HG02763 (cell line): ENCODE data around the gene NRCAM.

Source experiments
- ATAC-seq: cut with Tn5 transposase; IDR thresholded peaks from one replicate; pipeline ENCODE4 v1.9.1; 2021; ENCODE audit warnings: mild to moderate bottlenecking, moderate library complexity; ENCODE audit not compliant: unreplicated experiment

The NRCAM gene

DNA sequence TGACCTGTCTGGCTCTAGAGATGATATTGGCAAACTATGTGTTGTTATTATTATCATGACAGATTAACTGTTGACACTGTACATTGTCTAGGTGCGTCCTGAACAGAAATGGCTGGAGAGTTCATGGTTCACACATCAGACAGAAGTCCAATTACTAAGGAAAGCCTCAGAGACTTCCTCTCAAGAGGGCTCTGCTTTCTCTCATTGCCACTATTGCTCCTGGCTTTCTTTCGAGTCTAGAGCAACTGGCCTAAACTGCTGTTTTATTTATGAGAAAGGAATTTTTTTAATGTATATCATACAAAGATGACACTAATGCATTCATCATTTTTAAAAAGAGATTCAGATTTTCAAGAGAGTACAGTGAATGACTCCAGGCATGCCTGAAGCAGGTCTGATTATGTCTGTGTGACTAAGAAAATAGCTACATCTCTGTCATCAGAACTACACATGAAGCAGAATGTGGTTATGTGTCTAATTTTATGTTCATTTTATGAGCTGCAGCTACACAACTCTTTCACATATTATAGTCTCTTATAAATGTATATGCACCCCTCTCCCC lies 30.4 kb downstream of the NRCAM start:
- ATAC-seq: no peak

DNA sequence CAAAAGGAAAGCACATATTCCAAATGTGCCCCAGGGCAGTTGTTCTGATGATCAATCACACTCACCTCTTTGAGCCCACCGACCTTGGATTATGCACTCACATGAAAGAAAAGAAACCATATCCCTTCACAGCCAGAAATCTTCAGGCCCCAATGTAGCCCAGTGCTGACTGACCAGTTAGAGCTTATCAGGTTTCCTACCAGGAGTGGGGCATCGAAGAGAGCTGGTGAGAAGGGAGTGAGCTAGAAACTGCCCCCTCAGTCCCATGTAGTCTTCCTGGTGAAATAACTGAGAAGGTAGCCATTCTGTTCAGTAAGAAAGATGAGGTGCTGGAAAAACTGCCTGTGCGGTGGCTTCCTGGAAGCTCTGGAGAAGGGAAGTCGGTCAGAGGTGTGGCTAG lies 32.2 kb downstream of the NRCAM start:
- ATAC-seq: no peak

DNA sequence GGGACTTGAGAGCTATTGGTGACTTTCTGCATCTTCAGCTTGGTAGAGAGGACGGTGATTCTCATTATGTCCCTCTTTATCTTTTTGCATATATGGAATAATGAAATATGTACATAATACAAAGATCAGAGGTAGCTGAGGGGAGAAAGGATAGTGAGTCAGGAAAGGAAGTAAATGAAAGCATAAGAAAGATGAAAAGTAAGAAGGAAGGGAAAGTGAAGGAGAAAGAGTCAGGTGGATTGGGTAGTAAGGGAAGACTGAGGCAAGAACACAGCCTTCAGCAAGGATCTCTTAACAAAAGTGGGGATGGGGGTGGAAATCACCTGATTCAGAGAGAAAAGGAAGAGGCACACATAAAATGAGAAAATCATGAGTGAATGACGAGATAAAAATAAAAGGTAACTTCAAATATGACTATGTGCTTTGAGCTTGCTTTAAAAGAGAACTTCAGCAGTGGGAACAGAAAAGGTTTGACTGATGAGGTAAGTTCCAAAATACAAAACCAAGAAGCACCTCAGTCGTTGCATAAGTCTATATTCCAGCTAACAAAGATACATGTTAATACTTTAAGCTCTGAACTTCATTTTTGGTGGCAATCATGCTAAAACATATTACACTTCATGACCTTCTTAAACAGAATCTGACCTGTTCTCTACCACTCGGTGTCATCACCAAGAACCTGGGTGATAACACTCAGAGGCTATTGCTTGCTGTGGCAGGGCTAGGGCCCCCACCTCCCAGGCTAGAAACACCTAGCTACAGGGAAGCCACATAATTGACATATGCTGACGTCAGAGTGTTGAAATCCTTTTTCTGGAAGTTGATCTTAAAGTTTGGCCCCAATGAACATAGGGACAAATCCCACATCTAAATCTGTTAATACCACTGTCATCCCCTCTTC lies 32.9 kb downstream of the NRCAM start:
- ATAC-seq: no peak

DNA sequence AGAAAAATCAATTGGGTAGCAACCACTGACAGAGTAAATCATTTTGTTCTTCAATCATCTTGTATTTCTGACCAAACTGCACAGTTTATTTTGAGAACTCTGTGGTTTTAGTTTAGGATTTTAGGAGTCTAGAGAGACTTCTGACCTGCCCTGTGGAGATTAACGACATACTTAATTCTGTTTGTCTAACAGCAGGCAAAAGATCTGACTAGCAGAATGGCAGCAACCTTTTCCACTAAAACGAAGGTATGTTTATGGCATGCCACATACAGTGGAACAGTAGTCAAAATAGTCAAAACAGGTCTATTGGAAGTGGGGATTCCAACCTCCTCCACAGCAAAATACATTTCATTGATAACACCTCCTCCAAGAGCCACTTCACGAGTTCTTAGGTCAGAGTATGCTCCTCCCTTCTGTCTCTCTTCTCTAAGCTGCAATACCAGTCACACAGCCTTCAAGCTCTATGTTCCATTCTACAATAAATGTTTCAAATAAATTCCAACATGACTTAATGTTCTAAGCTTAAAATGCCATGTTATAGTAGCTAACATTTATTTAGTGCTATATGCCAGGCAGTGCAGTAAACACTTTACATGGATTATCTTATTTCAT lies 34.4 kb downstream of the NRCAM start:
- no peak for ATAC-seq

DNA sequence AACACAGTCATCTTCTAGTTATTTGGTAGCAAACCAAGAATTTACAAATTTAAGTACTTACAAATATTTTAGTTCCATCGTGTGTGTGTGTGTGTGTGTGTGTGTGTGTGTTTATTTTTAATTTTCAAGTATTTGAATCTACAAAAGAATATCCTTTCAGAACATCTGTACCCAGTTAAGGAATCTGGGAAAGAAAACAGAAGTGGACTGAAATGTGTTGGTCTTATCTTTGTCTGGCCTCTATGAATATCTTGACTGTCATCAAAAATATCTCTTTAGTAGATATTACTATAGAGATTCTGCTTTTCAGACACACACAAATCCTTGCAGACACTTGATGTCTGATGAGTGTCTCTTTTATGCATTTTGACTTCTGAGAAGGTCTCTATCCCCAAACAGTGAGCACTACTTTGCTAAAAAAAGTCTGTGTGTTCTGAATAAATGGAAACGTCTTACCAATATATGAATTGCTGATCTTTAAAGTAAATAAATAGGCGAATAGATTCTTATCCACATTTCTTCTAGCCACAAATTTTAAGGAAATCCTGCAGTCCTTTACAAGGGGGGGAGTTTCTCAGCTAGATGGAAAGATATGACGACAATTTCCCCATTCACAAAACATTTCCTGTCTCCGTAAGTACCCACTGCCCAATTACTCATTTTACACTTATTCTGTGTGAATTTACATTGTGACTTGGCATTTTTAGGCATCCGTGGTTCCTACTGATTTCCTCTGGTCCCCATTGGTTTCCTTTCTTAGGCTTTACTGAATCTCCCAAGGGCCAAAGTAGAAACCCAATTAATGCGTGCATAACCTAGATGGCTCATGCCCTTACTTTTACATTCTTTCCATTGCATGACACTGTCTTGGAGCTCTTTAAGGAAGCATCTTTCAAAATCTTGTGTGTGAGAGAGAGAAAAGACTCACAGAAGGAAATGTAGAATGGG lies 36.0 kb downstream of the NRCAM start:
- ATAC-seq: no peak

DNA sequence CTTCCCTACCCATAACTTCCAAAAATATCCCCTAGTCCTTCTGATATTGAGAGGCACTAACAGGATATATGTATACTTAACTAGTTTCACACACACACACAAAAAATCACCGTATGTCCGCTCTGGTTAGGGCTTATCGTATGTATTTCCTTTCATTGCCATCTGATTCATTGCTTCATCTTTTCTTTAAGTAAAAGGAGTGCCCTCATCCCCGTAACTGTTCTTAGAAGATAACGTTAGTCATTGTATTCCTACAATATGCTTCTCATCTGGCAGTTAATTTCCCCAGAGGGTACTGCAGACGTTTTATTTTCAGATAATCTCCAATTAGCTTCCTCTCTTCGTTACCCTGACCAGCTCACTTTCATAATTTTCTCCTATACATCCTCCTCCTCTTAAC lies 37.3 kb downstream of the NRCAM start:
- no peak for ATAC-seq

DNA sequence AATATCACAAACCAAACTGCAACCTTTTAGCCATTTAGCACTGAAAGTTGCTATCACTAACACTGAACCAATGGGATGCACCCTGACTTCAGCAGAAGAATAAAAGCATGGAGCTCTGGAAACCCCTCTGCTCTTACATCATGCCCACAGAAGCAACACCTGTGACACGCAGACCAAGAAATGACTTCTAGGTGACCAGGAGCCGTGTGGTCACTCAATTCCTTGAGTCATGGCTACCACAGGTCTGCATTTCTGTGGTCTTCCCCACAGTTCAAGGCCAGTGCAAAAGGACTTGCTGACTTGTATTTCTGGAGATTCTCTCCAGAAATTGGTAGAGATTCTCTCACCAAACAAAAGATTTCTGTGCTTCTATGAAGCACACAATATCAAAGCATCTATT lies 38.3 kb downstream of the NRCAM start:
- no peak for ATAC-seq

DNA sequence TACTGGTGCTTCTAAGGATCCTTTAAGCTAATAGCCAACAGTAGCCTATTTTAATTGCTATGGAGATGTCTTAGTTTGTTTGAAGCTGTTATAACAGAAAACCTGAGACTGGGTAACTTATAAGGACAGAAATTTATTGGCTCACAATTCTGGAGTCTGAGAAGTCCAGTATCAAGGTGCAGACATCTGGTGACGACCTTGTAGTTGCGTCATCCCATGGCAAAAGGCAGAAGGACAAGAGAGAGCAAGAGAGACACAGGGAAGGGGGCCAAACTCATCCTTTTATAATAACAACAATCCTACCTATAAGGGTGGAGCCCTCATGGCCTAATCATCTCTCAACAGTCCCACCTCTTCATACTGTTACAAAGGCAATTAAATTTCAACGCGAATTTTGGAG lies 39.1 kb downstream of the NRCAM start:
- ATAC-seq: no peak

DNA sequence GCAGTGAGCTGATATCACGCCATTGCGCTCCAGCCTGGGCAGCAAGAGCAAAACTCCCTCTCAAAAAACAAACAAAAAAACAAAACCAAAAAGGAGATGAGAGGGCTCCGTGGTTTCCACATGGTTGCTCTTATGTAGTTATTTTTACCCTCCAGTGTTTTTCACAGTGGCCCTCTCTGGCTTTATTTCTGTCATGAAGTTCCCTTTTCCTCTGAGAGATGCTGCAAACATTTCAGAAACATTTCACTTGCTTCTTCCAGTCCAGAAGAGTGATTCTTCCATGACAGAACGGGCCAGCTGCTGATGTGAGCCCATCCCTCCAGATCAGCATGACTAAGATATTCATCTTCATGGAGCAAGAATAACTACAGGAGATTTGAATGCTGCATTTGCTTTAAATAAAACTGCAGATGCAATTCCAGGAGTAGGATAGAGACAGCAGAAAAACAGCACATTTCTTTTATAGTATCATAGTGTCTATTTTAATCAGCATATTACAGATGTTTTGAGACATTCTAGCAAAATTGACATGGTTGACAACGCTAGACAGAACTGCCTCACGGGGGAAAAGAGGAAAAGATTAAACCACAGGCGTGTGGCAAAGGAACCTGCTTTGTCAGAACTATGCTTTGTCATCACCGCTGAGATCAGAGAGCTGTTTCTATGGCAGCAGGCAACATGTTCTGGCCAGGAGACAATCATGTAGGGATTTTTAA lies 40.3 kb downstream of the NRCAM start:
- peak; percentile 85 for ATAC-seq

DNA sequence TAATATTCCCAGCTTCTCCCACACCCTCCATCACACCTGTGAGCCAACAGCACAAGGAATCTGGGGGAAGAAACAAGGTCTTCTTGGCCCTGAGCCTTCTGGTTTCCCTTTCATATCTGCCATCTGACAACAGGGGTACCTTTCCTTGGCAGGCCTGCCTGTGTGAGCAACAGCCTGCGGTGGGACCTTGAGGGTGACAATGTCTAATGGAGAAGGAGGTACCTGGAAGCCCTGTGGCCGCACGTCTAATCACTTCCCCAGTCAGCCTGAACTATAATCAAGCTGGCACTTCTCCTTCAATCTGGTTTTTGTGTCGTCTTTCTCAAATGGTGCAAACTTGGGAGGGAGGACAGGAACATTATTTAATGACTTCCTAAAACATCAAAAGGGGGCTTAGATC lies 41.2 kb downstream of the NRCAM start:
- no peak for ATAC-seq

DNA sequence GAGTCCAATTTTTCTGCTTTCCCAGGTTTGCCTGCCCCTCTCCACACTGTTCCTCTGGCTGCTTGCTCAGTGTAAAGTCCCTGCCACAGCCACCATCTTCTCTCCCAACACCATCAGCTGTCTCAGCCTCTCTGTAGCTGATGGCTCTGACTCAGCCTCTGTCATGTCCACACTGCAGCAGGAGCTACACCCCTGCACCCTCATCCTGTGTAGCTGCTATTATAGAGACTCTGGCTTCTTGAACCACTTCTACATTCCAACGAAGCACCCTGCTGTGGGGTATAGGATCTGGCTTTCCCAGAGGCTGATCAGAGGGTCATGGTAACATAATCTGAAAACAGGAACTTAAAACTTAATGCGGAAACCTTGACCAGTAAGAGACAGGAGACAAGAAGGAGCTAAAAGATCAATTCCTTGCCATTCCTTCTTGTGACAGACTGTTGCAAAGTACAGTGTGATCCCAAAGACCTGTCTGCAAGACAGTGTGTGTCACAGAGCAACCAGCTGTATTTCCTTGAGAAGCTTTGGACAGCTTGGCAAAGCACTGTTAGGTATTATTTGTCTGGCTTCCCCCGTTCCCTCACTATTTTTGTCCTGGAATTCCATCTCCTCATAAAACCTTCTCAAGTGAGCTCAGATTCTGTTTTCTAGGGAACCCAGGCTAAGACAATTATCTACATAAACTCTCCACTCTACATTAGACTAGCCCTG lies 42.3 kb downstream of the NRCAM start:
- no peak for ATAC-seq

DNA sequence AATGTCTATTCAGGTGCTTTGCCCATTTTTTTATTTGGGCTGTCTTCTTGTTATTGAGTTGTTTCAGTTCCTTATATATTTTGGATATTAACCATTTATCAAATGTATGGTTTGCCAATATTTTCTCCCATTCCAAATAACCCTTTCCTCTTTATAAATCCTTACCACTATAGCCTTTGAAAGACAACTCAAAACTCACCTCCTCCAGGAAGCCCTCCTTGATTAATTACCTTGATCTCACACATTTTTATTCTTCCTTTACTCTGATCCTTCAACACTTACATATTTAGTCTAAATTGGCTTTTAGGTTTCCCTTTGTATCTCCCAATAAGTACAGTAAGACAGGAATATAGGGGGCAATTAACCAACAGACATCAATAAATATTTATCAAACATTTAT lies 42.9 kb downstream of the NRCAM start:
- ATAC-seq: no peak

DNA sequence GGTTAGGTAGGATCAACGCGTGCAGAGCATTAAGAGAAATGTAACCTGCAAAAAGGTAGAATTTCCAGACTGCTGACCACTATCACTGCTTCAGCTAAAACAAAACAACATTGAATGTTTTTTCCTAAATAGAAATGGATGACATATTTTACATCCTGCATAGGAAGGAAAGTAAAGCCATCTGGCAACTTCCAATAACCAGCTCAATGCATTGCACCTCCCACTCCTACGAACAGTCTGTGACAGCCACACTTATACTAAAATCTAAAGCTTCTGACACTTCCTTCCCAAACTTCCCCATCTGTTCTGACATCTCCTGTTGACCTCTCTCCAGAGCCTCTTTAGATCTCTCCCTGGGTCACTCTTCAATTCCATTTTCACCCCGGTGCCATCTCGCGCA lies 47.1 kb downstream of the NRCAM start:
- no peak for ATAC-seq

DNA sequence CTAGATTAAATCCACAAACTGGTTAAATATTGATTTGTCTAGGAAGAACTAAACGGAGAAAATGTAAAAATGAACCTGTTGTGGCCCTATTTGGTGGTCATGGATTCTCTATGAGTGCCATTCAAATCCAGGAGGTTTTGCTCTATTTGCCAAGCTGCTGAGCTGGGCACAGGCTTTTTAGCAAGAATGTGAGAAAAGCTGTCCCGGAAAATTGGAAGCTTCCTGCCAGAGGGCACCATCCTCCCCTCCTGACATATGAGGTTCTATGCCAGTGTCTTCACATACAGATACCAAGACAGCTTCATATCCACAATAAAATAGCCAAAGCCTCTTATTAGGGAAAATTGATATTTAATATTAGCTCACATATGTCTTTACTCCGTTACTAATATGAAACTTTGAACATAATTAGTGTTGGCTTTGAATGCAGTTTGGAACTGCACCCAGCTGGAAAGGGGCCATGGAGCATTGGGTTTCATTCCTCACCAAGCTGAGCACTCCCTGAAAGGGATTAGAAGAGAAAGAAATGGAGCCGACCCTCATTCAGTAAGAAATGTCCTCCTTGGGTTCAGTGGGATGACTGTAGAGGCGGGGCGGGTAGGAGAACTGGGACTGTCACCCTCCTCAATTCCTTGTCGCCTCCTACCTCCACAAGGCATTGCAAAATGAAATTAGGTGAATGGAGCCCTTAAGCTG lies 47.8 kb downstream of the NRCAM start:
- no peak for ATAC-seq

DNA sequence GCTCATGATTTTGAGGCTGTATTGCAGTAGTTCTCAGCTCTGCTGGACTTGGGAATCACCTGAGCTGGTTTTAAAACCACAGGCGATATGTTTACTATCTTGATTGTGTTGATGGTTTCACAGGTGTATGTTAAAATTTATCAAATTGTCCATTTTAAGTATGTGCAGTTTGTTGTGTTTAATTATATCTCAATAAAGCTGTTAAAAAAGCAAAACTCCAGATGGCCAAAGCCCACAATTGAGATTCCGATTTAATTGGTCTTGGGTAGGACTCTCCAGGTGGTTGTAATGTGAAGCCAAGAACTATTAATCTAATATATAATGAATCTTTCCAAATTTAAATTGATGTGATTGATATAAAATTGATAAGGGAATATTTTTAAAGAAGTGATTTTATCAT lies 48.6 kb downstream of the NRCAM start:
- no peak for ATAC-seq

DNA sequence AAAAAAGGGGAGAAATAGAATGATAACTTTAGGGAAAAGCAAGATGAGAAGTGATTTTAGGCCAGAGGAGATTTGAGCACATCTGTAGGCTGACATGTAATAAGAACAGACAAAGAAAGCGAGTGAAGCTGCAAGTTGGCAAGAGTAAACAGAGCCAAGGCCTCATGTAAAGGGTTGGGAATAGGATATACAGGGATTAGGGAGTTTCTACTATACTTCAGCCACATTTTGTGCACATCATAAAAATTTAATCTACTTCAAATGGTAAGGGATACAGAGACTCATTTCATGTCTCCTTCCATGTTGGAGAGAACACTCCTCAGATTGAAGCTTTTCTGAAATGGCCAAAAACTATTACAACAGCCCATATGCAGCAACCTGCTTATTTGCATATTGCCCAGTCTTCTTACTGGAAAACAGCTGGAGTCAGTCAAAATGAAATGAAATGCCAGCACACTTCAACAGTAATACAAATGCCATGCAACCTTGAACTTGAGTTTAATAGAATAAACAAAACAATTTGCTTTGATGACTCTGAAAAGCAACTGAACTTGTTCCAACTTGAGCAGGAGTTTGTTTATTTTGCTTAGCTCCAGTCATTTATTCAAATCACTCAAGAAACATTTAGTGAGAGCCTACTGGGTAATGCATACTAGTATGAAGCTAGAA lies 49.9 kb downstream of the NRCAM start:
- no peak for ATAC-seq

DNA sequence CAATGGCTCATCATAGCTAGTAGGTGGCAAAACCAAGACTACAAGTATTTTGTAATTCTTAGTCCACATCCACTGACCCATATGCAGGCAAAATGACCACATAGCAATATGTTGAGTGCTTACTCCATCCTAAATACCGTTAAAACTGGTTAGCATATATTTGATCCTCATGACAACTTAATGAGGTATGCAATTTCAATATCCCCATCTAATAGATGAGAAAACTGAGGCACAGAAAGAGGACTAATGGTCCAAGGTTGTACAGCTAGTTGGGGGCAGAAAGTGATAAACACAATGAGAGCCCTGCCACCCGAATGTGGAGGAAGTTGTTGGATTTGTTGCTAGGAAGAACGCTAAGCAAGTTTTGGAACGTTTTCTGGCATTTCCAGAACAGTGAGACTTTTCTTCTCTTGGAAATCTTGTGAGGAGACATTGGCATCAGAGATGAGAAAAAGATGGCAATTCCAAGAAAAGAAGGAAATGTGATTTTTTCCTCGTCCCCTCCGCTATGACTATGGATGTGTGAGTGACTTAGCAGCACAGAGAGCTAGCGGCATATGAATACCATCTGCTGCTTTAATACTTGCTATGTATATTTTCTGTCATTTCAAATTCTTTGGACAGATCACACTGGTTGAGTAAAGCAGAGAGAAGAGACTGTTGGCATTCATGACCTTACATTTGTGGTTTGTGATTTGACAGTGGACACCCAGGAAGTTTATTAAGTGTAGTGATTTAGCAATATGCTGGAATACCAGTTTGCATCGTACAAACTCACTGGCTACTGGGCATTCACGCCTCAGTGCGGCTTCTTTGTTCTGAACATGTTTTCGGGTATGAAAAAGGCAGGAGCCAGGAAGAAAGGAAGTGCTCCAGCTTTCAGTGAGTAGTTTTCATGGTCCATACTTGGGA lies 51.5 kb downstream of the NRCAM start:
- no peak for ATAC-seq
